GM12864 (cell line): Measurements from ENCODE around the gene CTNNAL1.

ENCODE experiments used
- DNase-seq: peaks from one replicate; pipeline ENCODE4 v3.0.0-alpha.2; 2011; ENCODE audit warnings: low read depth
- H3K4me3 ChIP-seq: 2 replicates; pipeline ENCODE4 v1.5.1; 2011; ENCODE audit warnings: mild to moderate bottlenecking, low read depth, low read length, control low read depth
- CTCF ChIP-seq: IDR thresholded peaks from 2 replicates; pipeline ENCODE4 v1.5.1; 2011; ENCODE audit warnings: low read depth, mild to moderate bottlenecking, moderate library complexity, low read length, control low read depth, inconsistent platforms; ENCODE audit errors: missing control alignments

CTNNAL1 gene

GRCh38 chr9:108919517-108919916 is 93.8 kb downstream of the CTNNAL1 start:
- no peak for TF ChIP-seq CTCF
- no peak for DNase-seq
- no peak overlapping the region for H3K4me3 ChIP-seq

- no peak for TF ChIP-seq CTCF
- no peak overlapping the region for H3K4me3 ChIP-seq
- no peak for DNase-seq
Observed at GRCh38 chr9:108913391-108913790, 99.9 kb downstream of the CTNNAL1 start.

- TF ChIP-seq CTCF = no peak
Observed at GRCh38 chr9:108911820-108912219, 101.5 kb downstream of the CTNNAL1 start.

GRCh38 chr9:108910914-108911313 is 102.4 kb downstream of the CTNNAL1 start:
- H3K4me3 ChIP-seq = no peak overlapping the region
- TF ChIP-seq CTCF = no peak
- DNase-seq = no peak

More at GRCh38 chr9:108911820-108912219, 101.5 kb downstream of the CTNNAL1 start:
- no peak overlapping the region for H3K4me3 ChIP-seq
- no peak for DNase-seq

- H3K4me3 ChIP-seq = no peak overlapping the region
- DNase-seq = no peak
- no peak for TF ChIP-seq CTCF
Observed at GRCh38 chr9:108910402-108910801, 102.9 kb downstream of the CTNNAL1 start.

- no peak for DNase-seq
- TF ChIP-seq CTCF = no peak
- no peak overlapping the region for H3K4me3 ChIP-seq
Observed at GRCh38 chr9:108905494-108905893, 107.8 kb downstream of the CTNNAL1 start.

- no peak for TF ChIP-seq CTCF
- H3K4me3 ChIP-seq = no peak overlapping the region
- no peak for DNase-seq
Observed at GRCh38 chr9:108904161-108904560, 109.1 kb downstream of the CTNNAL1 start.
